ENCODE measurements around the gene IKBKG.

DNA sequence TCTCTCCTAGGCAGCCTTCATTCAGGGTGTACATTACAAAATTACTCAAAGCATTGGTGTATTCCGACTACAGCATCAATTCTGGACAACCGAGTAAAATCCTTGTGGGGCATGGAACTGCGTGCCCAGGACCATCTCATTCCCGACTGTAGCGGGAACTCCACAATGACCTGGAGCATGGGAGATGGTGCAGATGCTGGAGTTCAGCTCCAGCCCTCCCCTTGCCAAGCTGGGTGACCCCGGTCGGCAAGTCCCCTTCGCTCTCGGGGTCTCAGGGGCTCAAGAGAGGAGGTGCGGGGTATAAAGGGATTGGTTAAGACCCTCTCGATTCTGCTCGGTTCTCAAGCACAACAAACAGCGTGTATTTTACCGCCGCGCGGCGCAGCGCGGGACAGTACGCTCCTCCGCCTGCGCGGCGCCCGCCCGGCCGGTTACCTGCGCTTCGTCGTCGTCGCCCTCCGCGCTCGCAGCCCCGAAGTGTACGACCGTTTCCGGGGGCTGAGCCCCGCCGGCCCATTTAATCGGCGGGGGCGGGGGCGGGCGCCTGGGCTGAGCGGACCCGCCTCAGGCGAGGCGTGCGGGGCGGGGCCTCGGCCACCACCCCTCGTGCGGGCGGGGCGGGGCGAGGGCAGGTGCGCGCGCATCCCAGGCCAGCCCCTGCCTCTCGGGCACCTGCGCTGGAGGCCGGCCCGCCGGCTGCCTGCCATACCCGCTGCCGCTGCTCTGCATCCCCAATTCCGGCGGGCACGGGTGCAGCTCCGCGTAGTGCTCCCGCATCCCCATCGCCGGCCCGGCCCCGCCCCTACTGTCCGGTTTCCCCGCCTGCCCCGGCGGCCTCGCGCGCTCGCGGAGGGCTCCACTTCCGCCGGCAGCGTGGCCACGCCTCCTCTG is 821 bp upstream of the IKBKG start, which contains the start of gene G6PD:
- no peak for TF ChIP-seq ZNF121 (tag by site-specific recombination; IDR thresholded peaks at IDR 0.05)
- TF ChIP-seq, protein P1, sequence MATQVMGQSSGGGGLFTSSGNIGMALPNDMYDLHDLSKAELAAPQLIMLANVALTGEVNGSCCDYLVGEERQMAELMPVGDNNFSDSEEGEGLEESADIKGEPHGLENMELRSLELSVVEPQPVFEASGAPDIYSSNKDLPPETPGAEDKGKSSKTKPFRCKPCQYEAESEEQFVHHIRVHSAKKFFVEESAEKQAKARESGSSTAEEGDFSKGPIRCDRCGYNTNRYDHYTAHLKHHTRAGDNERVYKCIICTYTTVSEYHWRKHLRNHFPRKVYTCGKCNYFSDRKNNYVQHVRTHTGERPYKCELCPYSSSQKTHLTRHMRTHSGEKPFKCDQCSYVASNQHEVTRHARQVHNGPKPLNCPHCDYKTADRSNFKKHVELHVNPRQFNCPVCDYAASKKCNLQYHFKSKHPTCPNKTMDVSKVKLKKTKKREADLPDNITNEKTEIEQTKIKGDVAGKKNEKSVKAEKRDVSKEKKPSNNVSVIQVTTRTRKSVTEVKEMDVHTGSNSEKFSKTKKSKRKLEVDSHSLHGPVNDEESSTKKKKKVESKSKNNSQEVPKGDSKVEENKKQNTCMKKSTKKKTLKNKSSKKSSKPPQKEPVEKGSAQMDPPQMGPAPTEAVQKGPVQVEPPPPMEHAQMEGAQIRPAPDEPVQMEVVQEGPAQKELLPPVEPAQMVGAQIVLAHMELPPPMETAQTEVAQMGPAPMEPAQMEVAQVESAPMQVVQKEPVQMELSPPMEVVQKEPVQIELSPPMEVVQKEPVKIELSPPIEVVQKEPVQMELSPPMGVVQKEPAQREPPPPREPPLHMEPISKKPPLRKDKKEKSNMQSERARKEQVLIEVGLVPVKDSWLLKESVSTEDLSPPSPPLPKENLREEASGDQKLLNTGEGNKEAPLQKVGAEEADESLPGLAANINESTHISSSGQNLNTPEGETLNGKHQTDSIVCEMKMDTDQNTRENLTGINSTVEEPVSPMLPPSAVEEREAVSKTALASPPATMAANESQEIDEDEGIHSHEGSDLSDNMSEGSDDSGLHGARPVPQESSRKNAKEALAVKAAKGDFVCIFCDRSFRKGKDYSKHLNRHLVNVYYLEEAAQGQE (tag by site-specific recombination; IDR thresholded peaks at IDR 0.05) = no peak; the same call in 1 of the 2 replicates
- no peak for TF ChIP-seq SP2 (tag by site-specific recombination; IDR thresholded peaks at IDR 0.05)
- TF ChIP-seq, protein P2, sequence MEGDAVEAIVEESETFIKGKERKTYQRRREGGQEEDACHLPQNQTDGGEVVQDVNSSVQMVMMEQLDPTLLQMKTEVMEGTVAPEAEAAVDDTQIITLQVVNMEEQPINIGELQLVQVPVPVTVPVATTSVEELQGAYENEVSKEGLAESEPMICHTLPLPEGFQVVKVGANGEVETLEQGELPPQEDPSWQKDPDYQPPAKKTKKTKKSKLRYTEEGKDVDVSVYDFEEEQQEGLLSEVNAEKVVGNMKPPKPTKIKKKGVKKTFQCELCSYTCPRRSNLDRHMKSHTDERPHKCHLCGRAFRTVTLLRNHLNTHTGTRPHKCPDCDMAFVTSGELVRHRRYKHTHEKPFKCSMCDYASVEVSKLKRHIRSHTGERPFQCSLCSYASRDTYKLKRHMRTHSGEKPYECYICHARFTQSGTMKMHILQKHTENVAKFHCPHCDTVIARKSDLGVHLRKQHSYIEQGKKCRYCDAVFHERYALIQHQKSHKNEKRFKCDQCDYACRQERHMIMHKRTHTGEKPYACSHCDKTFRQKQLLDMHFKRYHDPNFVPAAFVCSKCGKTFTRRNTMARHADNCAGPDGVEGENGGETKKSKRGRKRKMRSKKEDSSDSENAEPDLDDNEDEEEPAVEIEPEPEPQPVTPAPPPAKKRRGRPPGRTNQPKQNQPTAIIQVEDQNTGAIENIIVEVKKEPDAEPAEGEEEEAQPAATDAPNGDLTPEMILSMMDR (tag by site-specific recombination; IDR thresholded peaks at IDR 0.05) = no peak
- no peak for TF ChIP-seq ZNF140 (tag by site-specific recombination; IDR thresholded peaks at IDR 0.05)
- no peak for TF ChIP-seq ZNF274 (IDR thresholded peaks at IDR 0.05; ENCODE audit: low read length)
- no peak for TF ChIP-seq ZNF274 (tag by site-specific recombination; IDR thresholded peaks at IDR 0.05; ENCODE audit: borderline replicate concordance)
- no peak for TF ChIP-seq SALL2 (tag by site-specific recombination; IDR thresholded peaks at IDR 0.05; ENCODE audit: borderline replicate concordance)
- TF ChIP-seq ZNF776 (tag by site-specific recombination; IDR thresholded peaks at IDR 0.05; ENCODE audit: borderline replicate concordance) = no peak
- no peak; the same call in 1 of the 2 replicates for TF ChIP-seq ZNF335 (tag by site-specific recombination; conservative IDR thresholded peaks at IDR 0.05)
